Stimulated activated CD4-positive, alpha-beta T cell treated with anti-CD3 and anti-CD28 coated beads, Interleukin-12 subunit alpha, Interleukin-12 subunit beta, amount 100 ng/mL, for 24 hours (primary cell): ENCODE results near the gene TEX28.
"Not testable (repeated sequence)": the region's sequence is repeated elsewhere in the genome, so short reads cannot be mapped to it uniquely, and the experiment has no call there.

Experiments
- DNase-seq, 2 experiments: peaks; one replicate each; pipeline ENCODE4 v3.0.0-alpha.2; 2020; ENCODE audit warnings: low read depth in 2 of 2

TEX28 gene, protein sequence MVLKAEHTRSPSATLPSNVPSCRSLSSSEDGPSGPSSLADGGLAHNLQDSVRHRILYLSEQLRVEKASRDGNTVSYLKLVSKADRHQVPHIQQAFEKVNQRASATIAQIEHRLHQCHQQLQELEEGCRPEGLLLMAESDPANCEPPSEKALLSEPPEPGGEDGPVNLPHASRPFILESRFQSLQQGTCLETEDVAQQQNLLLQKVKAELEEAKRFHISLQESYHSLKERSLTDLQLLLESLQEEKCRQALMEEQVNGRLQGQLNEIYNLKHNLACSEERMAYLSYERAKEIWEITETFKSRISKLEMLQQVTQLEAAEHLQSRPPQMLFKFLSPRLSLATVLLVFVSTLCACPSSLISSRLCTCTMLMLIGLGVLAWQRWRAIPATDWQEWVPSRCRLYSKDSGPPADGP

DNA sequence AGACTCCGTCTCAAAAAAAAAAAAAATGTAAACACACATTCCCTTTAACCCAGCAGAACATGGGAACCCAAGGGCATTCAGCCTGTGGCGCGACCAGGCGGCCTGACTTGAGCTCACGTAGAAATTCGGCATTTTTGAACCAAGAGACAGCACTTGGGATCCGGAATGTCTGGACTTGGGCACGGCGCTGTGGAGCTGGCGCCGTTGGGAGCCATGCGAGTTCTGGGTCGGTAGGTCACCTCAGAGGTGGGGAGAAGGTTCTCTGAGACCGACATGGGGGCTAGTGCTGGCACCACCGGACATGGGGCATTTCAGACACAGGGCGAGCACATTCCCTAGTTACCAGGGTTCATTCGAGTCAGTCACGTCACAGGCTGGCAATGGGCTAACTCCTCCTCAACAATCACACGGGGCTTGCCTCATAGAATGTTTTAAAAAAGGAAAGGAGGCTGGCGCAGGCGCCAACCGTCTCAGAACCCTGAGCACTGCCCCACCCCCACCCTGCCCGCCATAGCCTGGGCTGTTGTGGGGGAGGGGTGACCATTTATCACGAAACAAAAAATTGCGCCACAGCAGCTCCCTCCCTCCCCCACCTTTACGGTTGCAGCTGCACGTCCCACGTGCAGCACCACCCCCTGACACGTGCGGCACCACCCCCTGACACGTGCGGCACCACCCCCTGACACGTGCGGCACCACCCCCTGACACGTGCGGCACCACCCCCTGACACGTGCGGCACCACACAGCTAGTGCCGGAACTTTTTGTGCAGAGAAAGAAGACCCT lies at the start of gene TEX28:
Gene TEX28, minus strand, starts transcription at position 334 of the 784 bp plus-strand sequence. CDS start 3,007 bp downstream, outside the sequence.
- DNase-seq, result no peak

DNA sequence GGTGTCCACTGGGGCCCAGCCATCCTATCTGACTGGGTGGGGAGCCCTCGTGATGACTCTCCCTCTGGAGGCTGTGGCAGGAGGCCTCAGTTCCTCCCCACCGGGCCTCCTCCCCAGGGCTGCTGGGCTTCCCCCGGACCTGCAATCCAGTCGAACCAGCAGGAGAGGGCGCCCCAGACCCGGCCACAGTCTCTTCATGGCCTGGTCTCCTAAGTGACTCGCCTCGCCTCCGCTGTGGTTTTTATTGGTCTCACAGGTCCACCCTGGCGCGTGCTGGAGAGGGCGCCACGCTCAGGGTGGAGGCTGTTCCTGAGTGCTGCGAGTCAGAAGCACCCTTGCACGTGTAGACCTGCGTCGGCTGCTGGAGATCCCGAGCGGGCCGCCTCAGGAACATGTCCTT lies 48.7 kb upstream of the TEX28 start:
- not testable (repeated sequence) for DNase-seq

DNA sequence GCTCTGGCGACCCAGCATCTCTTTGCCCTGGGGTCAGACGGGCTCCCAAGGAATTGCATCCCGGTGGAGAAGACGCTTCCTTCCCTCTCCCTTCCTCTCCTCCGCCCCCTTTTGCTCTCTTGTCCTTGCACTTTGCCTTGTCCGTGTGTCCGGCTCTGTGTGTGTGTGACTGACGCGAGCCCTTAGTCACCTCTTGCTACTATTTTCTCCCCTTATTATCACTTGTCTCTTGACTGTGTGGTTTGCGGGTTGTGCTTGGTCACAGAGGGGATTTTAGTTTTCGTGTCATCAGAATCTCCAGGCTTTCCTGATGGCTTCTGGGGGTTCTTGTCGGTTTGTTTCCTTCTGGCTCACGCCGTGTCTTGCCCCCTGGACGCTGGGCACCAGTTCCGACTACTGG lies 48.1 kb upstream of the TEX28 start:
- not testable (repeated sequence) for DNase-seq

DNA sequence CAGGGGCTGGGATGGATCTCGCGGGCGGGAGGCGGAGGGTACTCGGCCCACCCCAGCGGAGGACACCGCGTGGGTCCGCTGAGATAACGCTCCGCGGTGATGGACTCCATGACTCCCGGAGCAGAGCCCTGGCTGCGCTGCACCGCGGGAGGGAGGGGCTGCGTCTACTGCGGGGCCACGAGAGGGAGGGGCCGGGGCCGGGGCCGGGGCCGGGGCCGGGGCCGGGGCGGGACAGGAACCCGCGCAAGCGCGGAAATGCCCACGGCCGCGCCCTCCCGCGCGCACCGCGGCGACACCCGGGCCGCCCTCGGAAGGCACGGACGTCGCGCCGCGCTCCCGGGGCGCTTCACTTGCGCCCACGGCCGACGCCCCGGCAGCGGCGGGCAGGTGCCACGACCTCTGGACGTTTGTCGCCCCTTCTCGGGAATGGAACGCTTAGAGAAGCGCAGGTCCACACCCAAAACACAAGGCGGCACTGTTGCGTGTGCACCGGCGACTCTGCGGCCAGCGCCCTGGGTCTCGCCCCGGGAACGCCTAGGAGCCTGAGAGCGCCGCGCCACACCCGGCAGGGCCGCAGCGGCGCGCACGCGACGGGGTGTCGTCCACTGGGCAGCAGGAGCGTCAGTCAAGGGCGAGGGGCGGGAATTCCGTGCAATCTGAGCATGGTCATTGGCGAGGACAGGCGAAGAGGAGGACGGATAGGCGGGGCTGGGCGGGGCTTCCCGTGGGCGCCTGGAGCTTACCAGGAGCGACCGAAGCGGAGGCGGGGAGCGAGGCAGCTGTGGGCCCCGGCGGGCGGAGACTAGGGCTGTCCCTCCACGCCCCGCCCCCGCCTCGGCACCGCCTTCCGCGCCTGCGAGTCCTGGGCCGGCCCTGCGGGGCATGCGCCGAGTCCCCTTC lies 46.7 kb upstream of the TEX28 start:
- DNase-seq, result not testable (repeated sequence)

DNA sequence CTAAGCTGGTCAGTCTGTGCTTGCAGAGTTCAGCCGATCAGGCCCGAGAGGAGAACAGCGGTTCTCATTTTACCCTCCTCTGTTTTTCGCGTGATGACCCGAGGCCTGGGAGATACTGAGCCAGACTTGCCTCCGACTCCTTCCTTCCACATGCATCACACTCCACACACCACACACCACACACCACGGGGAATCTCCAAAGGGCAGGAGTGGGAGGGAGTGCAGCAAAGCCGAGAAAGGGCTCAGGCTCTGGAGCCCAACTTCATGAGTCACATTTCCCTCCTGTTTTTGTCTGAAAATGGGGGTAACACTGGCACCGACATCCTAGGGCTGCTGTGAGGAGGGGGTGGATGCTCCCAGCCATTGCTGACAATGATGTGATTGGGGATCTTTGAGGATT lies 39.6 kb upstream of the TEX28 start:
- DNase-seq, result no peak

DNA sequence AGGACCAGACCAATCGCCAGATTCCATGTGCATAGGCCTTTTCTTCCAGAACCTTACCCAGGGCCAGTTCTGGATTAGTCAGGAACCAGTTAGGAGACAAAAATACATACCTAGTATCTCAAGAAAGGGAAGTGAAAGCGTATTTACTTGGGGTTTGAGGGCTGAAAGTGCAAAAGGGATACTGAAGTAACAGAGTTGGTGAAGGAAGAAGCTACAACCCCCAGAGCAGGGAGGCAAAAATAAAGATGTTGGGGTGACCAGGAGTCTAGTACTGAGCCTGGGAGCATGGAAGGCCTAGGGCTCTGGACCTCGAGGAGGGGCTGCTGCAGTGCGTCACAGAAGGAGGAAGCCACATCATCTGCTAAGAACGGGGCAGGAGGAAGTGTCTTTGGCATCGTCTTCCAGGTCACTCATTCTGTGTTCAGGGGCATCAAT lies 38.9 kb upstream of the TEX28 start:
- no peak for DNase-seq

DNA sequence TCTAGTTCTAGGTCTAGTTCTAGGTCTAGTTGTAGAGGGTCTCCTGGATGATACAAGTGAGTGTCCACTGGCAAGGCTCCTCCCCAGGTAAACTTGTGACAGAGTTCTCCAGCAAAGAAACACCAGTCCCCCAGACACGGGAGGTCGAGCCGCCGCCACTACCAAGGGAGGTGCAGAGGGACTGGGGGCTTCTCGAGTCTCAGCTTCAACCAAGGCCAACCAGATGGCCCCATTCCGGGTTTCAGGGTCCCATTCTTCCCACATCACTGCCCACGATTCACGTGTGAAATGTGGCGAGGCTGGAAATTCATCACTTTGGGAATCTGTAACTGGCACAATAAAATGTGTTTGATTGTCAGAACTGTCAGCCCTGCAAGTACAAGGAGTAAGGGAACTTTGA lies 38.2 kb upstream of the TEX28 start:
- DNase-seq, result no peak

DNA sequence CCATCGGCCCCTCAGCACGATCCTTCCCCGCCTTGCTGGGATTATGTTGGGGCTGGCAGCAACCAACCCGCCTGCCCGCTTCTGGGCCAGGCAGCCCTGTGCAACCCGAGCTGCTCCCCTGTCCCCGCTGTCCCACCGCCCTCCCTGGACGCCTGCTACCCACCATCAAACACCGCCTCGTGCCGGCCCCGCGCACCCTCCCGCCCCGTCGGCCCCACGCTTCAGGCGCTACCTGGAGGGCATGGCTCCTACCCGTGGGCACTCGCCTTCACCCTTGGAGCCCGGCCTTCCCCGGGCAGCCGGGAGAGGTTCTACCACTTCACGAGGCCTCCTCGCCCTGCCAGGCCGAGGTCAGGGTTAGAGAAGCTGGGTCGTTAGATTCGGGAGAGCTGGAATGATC lies 37.6 kb upstream of the TEX28 start:
- DNase-seq, result no peak

DNA sequence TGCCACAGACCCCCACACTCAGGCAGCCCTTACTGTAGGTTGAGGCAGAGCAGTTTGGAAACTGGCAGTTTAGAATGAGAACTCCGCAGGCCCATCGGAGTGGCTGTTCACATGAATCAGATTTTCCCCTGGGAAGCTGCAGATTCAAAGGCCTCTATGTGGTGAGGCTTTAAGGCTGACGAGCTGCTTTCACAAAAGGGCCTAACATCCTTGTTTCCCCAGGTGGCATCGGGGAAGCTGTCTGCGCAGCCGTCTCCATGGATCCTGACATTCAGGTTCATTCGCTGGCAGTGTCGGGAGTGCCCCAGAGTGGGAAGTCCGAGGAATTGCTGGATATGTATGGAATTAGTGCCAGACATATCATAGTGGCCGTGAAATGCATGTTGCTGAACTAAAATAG lies 34.4 kb upstream of the TEX28 start:
- DNase-seq, result no peak

DNA sequence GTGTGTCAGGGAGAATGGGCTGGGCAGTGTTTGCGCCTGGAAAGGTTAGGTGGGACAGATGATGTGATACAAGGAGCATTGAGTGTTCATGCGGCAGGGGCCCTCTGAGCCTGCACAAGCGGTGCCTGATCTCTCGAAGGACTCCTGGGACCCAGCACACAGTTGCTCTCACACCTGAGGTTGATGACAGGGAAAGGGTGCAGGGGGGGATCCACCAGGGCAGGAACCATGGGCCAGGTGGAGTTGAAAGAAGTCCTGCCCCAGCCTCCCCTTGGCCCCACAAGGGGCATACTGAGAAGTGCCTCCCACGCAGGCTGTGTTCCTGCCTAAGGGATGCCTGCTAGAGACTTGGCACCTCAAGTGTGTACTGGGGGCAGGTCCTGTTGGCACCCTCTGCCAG lies 33.7 kb upstream of the TEX28 start:
- no peak for DNase-seq

DNA sequence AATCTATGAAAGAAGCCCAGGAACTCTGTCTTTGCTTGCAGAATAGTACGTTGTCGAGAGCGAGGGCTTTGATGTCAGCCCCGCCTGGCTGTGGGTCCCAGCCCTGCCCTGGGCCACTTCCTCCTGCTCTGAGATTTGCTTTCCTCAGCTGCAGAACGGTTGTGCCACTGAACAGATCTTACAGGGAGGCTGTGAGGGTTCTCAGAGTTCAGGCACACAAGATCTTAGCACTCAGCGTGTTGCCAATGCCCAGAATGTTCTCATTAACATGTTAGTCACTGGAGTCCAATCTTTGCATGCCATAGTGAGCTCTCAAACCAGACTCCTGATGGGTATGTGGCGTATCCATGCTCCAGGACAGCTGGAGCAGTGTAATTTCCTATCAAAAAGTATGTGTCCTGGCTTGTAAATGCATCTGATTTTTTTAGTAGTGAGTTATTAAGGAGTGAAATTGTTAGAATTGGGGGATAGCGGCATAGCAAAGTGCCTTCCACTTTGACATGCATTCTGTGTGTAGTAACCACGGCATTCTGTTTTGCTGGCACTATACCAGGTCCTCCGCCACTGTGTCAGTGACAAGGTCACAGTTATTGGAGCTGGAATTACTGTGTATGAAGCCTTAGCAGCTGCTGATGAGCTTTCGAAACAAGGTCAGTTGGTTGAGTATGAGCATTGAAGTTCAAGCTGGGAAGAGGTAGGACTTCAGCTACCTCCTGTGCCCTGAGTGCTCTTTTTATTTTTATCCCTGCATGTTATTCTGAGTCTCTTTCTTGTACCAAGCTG lies 32.3 kb upstream of the TEX28 start:
- no peak for DNase-seq

DNA sequence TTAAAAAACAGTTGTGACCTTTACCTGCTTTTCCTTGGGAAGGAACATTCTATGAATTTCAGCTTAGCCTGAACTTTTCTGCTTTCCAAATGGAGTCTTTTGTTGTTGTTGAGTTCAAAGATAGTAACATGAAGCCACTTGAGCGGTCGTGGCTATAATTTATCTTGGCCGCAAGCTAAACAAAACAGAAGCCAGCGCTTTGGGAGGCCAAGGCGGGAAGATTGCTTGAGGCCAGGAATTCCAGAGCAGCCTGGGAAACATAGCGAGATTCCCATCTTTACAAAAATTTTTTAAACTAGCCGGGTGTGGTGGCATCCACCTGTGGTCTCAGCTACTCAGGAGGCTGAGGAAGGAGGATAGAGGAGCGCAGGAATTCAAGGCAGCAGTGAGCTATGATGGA lies 30.6 kb upstream of the TEX28 start:
- no peak for DNase-seq

DNA sequence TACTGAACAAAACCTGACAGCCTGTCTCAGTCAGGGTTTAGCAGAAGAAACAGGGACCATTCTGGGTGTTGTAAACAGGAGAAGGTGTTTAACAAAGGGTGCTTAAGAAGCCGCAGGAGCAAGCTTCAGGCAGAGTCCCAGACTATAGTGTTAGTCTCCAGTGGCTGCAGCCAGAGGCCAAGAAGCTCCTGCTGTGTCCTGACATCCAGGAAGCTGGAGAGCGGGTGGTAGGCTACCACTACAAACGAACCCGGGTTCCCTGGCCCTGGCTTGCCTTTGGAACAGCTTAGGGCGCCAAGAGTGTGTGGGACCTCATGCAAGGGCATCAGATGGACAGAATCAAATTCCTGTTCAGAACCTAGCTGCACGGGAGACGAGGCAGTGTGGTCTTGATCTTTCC lies 28.6 kb upstream of the TEX28 start:
- DNase-seq, result no peak

DNA sequence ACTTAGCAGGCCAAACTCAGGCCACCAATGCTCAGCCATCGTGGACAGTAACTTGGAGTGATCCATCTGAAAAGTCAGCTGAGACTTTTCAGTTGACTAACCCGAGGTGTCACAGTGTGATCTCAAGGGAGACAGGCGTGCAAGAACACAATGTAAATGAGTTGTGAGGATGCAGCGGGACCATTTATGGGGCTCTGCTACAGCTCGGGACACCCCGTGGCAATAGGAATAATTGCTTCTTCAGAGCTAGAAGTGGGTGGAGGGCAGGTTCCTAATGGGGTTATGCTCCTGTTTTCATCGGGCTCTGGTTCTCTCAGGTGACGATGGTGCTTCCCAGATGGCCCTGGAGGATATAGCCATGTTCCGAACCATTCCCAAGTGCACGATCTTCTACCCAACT lies 28.0 kb upstream of the TEX28 start:
- DNase-seq, result no peak

DNA sequence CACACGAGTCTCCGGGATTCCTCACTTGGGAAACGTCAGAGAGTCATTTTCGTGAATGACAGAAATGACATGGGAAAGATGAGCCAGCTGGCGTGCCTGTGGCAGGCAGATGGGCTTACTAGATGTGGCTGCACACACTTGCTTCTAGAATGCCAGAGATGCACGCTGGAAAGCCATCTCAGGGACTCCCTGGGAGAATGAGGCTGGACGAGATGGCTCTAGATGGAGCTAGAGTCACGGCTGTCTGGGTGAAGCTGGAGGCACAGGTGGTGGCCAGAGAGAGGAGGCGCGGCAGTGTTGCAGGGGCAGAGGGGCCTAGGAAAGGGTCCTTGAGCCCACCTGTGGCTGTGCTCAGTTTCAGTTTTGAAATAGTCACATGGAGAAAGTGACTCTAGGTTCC lies 26.7 kb upstream of the TEX28 start:
- no peak for DNase-seq

DNA sequence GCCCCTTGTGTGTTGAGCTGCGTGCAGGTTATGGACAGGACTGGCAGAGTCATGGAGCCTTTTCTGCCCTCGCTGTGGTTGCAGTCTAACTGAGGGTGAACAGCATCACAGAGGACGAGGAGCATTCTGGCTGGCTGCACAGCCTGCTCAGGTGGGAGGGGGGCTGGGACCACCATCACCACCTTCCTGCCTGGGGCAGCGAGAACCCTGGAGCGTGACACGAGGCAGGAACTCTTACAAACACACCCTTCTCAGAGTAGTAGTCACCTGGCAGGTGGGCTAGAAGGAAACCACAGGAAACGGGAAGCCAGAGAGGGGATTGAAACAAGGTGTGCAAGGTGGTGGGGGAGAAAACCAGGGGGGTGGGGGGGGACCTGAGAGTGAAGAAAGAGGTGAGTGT lies 26.2 kb upstream of the TEX28 start:
- no peak for DNase-seq

DNA sequence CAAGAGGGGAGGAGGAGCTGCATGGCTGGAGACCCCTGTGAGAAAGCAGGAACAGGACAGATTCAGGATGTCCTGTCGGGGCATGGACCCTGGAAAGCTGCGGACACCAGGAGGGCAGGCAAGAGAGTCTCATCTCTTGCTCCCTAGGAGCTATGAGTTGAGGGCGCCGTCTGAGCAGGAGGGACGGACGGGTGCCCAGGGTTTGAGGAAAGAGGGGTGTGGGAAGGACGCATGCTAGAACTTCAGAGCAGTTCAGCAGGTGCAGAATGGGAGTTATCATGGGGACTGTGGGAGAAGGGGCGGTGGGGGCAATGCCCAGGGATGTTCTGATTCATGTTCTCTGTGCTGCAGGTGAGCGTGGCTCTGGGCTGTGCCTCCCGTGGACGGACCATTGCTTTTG lies 25.5 kb upstream of the TEX28 start:
- DNase-seq, result no peak

DNA sequence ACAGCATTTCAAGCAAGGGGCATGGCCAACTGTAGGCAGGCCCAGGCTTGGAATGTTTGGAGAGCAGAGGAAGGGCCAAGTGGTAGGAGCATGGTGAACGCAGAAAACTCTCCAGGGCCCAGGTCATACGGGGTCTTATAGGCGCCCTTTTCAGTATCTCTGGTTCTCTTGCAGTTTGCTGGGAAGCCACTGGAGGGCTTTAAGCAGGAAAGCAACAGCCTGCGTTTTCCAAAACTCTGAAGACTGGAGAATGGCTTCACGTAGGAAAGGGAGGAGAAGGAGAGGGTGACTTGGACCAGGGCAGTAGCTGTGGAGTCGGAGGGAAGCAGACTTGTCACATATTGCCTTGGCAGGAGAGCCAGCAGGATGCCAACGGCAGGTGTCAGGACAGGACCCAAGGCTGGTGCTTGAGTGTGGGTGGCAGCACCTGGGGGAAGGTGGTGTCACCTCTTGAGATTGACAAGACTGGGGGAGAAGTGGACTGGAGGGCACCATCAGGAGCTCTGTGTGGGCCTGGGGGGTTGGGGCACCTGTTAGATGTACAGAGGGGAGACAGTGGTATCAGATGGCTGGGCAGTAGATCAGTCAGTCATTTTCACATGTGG lies 22.6 kb upstream of the TEX28 start:
- DNase-seq, result no peak

DNA sequence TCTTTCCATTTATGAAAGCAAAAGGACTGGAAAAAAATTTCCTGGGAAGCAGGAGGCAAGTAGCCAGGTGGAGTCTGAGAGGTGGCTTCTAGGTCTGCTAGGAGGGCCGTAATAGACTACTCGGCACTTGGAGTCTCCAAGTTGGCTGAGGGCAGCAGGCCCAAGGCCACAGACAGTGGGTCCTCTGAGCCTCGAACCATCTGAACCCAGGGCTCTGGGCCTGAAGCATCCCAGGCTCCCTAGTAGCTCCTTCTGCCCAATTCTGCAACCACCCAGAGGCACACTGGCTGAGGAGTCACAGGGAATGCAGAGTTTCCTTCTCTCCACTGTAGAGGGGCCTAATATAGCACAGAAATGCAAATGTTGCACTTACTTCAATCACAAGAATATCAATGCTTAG lies 20.5 kb upstream of the TEX28 start:
- DNase-seq, result no peak

DNA sequence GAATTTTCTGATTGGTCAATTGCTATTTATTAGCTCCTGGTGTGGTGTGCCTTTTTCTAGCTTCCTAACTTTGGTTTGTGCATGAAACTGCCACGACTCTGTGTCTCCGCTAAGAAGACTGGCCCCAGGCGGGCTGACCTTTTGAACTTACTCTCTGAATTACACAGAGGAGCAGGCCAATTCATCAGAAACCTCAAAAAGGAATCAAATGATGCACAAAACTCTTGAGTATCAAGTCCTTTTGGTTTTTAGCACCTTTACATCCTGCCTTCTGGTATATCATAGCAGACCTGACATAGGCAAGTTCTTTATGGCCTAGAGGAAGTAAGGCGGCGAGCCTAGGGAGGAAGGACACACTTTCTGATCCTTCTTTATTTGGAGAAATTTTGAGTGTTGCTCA lies 18.2 kb upstream of the TEX28 start:
- DNase-seq, result peak in 1 of 2 experiments; percentile 19

DNA sequence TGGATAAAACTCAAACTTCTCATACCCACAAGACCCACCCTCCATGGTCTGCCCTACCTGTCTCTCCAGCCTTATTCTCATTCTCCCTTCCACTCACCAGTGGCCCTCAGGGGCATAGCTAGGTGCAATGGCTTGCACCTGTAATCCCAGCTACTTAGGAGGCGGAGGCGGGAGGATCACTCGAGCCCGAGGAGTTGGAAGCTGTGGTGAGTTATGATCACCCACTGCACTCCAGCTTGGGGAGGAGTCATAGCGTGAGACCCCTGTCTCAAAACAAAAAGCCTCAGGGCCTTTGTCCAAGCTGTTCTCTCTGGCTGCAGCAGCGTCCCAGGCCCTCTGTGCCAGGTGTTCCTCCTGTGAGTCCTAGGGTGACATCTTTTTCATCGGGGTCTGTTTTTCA lies 17.2 kb upstream of the TEX28 start:
- DNase-seq, result no peak
